AG04450 (cell line): ENCODE data around the gene EXOC6B. TPM values are rescaled to one million over a fixed set of nuclear protein-coding genes. Genes with fewer than 3 reads are reported as not detected.

Source experiments
- CTCF ChIA-PET: fragments of 300-600, 350-600 bp; formaldehyde crosslinking; extraction: SDS; loops from one replicate; lab custom pipeline; 2022; ENCODE audit warnings: antibody characterized with exemption, inconsistent platforms; lab: Charles Lee
- POLR2A ChIA-PET: fragments of 350-600 bp; formaldehyde crosslinking; extraction: SDS; loops from one replicate; lab custom pipeline; 2021; ENCODE audit warnings: antibody characterized with exemption, inconsistent platforms; lab: Yijun Ruan, JAX
- DNase-seq: peaks from one replicate; pipeline ENCODE4 v3.0.0-alpha.2; 2011; ENCODE audit warnings: low read depth, low spot score
- H3K27ac ChIP-seq: one replicate; pipeline ENCODE4 v1.5.1; 2012; ENCODE audit warnings: low read depth, low read length, control low read depth
- H3K27me3 ChIP-seq: one replicate; pipeline ENCODE4 v1.6.0; 2012; ENCODE audit warnings: low read length; ENCODE audit not compliant: control insufficient read depth, insufficient read depth
- H3K4me3 ChIP-seq: 2 replicates; pipeline ENCODE4 v1.5.1; 2011; ENCODE audit warnings: mild to moderate bottlenecking, low read depth, low read length, control low read depth
- H3K9me3 ChIP-seq: 2 replicates; pipeline ENCODE4 v1.5.1; 2012; ENCODE audit warnings: low read length; ENCODE audit not compliant: control insufficient read depth, insufficient read depth
- CTCF ChIP-seq: IDR thresholded peaks from 2 replicates; pipeline ENCODE4 v1.5.1; 2011; ENCODE audit warnings: low read depth, low read length, control low read depth, inconsistent platforms
- polyA plus RNA-seq: library from polyadenylated mRNA; depleted of rRNA; stranded (reverse); fragments of >200 nt; gene quantifications from 2 replicates; pipeline ENCODE4 v1.2.3, GENCODE V29; 2011

EXOC6B gene
- polyA plus RNA-seq, 1 experiment, result 28.7 TPM

DNA sequence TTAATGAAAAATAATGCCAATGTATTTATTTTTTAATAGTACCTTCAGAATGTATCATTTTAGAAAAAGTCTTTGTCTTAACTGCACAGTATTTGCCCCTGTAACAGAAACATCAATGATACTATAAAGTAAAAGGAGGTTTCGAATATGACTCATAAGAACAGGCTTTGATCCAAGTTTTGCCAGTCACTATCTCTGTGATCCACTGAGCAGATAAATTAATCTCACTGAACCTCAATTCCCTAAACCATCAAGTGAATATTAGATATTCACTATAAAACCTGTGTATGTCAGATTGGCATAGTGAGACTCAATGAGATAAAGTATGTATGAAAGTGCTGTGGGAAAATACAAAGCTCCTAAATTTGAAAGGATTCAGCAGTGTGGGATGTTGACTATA is 292.1 kb downstream of the EXOC6B start:
- TF ChIP-seq CTCF, result no peak
- POLR2A ChIA-PET, result no interaction called here

GRCh38 chr2:72527424-72527823 is 298.4 kb downstream of the EXOC6B start:
- no peak for DNase-seq
- no peak for TF ChIP-seq CTCF
- Histone ChIP-seq H3K27ac (no peak overlapping the region), H3K4me3 (no peak overlapping the region), H3K9me3 (no peaks in the 10 kb centered on the region), H3K27me3 (no peaks in the 10 kb centered on the region)
- ChIA-PET POLR2A (no interaction called here), CTCF (interaction anchor here (0.9 kb wide), 2 partner anchors 52 to 377 kb away, joined by 3 read pairs; no protein-coding TSS in a partner anchor)

More for the DNA sequence above, 292.1 kb downstream of the EXOC6B start:
- Histone ChIP-seq H3K9me3 (no peaks in the 10 kb centered on the region), H3K27me3 (no peaks in the 10 kb centered on the region), H3K4me3 (no peak overlapping the region), H3K27ac (no peak overlapping the region)
- CTCF ChIA-PET, result no interaction called here
- no peak for DNase-seq

- TF ChIP-seq CTCF, result no peak
- ChIA-PET POLR2A (no interaction called here), CTCF (no interaction called here)
- Histone ChIP-seq H3K27me3 (no peaks in the 10 kb centered on the region), H3K4me3 (no peak overlapping the region), H3K27ac (no peak overlapping the region), H3K9me3 (no peaks in the 10 kb centered on the region)
- DNase-seq, result no peak
Observed at GRCh38 chr2:72526623-72527022, 299.2 kb downstream of the EXOC6B start.

DNA sequence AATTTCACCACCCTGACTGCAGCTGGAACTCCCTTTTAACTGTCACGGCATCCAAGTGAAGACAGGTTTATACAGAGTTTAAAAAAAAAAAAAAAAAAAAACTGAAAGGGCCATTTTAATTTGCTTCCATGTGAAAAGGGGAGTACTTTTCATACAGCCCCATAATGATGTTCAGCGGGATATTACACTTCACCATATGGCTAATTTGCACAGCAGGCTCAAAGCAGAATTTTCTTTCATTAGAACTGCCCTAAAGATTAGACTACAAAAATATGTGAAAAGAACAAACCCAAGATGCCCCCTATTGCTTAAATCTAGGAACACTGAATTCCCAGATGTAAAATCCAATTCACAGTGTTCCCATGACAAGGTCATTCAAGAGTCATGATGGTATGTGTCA is 301.8 kb downstream of the EXOC6B start:
- CTCF ChIA-PET, result interaction anchor here (0.6 kb wide), 2 partner anchors 23 to 655 kb away, joined by 3 to 4 read pairs; no protein-coding TSS in a partner anchor
- POLR2A ChIA-PET, result no interaction called here
- Histone ChIP-seq H3K27ac (no peak overlapping the region), H3K4me3 (no peak overlapping the region), H3K27me3 (no peaks in the 10 kb centered on the region), H3K9me3 (no peaks in the 10 kb centered on the region)
- DNase-seq, result no peak
- TF ChIP-seq CTCF, result no peak

DNA sequence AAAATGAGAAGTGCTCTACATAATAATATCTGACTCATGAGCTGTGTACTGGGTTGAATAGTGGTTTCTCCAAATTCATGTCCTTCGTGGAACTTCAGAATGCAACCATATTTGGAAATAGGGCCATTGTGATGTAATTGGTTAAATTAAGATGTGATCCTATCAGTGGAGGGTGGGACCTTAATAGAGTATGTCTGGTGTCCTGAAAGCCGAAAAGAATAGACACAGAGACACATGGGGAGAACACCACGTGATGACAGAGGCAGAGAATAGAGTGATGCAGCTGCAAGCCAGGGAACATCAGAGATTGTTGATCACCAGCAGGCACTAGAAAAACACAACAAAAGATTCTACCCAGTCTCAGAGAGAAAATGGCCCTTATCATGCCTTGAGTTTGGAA is 310.1 kb downstream of the EXOC6B start:
- Histone ChIP-seq H3K27ac (no peak overlapping the region), H3K9me3 (no peaks in the 10 kb centered on the region), H3K4me3 (no peak overlapping the region), H3K27me3 (no peaks in the 10 kb centered on the region)
- DNase-seq, result no peak
- ChIA-PET POLR2A (no interaction called here), CTCF (no interaction called here)
- TF ChIP-seq CTCF, result no peak
